ENCODE results near the gene TTN. TPM values are rescaled to one million over a fixed set of nuclear protein-coding genes. Genes with fewer than 3 reads are reported as not detected.

TTN gene
- under 0.01 TPM in 1 of 2 replicates, not detected in the other for polyA plus RNA-seq (2014; cell fraction: cytosol; rRNA removed)
- polyA plus RNA-seq (2014; cell fraction: nucleus; rRNA removed) = 0.05 and 0.06 TPM in 2 replicates

- no peak for DNase-seq (ENCODE audit: low spot score)
Measured at GRCh38 chr2:178807227-178808008, at the start of gene TTN. Gene TTN, minus strand, starts transcription at chr2:178807423. Its CDS starts 2,781 bp downstream, at chr2:178804642.

DNA sequence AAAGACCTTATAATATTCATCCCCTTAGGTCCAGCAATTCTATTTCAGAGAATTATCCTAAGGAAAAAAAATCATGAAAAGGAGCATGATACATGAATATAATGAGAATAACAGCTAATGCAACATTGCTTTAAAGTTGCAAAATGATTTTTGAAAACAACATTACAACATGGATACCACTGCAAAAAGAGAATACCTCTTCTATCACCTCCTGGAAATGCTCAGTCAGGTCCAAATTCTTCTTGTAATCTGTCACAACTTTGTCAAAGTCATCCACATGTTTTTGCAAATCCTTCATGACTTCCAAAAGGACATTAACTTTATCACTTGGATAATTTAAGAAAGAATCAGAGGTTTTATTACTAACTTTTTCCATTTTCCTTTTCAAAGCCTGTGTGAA, 47.9 kb upstream of the TTN start:
- DNase-seq (ENCODE audit: low spot score) = no peak

GRCh38 chr2:178848335-178848734, 41.1 kb upstream of the TTN start:
- DNase-seq (ENCODE audit: low spot score) = no peak

GRCh38 chr2:178846458-178846802, 39.2 kb upstream of the TTN start:
- no peak for DNase-seq (ENCODE audit: low spot score)

- no peak for DNase-seq (ENCODE audit: low spot score)
Measured at GRCh38 chr2:178845566-178846457, 38.6 kb upstream of the TTN start.

DNA sequence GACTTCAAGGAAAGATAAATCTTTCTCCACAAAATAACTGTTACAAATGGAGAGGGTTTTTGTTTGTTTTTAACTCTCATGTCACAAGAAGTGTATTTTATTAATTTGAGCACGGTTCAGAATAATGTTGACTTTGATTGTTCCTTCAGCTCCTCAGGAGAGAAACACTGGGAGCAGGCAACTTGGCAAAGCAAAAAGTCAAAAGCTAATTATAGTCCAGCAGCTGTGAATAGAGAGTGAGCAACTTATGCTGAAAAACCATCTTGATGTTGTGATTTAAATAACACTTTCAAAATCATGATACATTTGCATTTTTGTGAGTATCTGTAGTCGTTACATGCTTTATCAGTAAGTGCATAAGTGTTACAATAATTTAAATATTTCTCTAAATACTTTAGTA, 37.5 kb upstream of the TTN start:
- no peak for DNase-seq (ENCODE audit: low spot score)

DNA sequence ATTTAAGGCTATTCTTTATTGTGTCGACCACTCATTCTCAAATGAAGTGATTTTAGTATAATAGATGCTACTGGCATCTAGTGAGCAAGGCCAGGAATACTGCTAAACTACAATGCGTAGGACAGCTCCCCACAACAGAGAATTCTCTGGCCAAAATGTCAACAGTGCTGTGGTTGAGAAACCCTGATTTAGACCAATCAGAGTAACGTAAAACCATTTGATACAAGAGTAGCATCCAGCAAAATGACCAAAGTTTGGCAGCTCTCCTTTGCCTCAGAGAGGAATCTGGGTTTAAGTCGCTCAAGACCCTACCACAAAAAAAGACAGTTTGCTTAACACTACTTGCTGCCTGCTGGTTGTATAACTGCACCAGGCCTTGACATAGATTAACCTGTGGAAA, 37.0 kb upstream of the TTN start:
- DNase-seq (ENCODE audit: low spot score) = no peak

- DNase-seq (ENCODE audit: low spot score) = no peak
Measured at GRCh38 chr2:178843697-178844096, 36.5 kb upstream of the TTN start.

- DNase-seq (ENCODE audit: low spot score) = peak; percentile 98
Measured at GRCh38 chr2:178836807-178837206, 29.6 kb upstream of the TTN start.

DNA sequence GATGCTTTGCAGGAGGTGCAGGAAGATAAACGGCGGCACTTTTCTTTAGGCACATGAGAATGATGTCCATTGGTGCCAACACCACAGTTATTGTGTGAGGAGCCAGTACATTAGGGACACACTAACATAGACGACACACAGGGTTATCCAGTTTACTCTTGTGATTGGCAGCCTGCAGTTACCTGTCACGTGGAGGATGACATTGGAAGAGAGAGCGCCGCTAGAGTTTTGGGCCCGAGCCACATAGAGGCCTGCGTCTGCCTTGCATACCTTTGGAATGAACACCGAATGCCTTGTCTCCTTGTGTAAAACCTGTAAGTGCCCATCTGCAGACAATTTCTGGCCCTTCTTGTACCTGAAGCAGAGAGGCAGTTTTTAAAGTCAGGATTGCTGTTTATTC, 26.9 kb upstream of the TTN start:
- DNase-seq (ENCODE audit: low spot score) = no peak

DNA sequence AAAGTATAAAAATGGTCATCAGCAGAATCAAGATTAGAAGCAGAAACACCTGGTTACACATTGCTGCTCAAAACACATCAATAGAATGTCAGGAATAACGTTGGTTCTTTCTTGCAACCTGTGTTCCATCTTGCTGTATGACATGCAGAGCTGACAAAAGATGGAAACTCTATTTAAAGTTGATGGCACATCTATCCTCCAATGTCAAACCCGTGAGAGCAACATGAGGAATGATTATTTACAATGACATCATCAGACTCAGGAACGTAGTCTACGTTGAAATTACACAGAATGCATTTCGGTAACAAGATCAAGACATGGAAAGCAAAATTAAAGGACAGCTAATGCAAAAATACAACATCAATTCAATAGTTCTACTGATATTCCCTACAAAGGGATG, 26.2 kb upstream of the TTN start:
- no peak for DNase-seq (ENCODE audit: low spot score)

DNA sequence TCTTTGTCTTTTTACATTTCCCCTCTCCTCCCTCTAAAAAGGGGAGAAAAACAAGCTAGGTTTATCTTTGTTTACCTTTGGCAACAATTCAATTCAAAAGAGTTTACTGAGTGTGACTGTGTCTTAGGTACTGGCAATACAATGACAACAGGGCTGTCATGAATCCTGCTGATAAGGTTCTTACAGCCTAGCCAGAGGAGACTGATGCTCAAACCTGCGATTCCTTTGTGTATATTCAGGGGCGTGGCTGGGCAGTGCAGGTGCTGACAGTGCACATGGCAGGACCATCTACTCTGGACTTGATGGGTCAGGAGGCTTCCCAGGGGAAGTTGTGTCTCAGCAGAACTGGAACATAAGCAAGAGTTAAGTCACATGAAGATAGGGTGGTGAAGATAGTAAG, 23.2 kb upstream of the TTN start:
- no peak for DNase-seq (ENCODE audit: low spot score)

DNA sequence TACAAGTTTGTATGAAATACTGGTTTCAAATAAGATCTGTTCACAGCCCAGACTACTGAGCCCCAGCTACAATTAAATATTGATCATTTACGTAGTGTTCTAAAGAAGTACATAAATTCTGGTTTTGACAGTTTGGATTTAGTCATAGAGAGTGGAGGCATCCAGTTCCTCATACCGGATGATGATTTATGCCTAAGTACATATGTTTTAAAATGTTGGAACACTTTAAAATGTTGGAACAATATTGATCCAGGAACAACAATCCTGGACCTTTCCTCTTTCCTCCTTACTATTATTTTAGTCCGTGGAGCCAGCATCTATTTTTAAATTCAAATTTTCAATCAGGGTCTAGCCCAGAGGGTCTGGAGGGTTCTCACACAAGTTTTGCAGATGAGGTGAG, 22.8 kb upstream of the TTN start:
- no peak for DNase-seq (ENCODE audit: low spot score)

GRCh38 chr2:178829299-178829960, 22.2 kb upstream of the TTN start:
- DNase-seq (ENCODE audit: low spot score) = no peak

GRCh38 chr2:178828486-178828881, 21.3 kb upstream of the TTN start:
- no peak for DNase-seq (ENCODE audit: low spot score)

- DNase-seq (ENCODE audit: low spot score) = no peak
Measured at GRCh38 chr2:178827739-178828485, 20.7 kb upstream of the TTN start.

DNA sequence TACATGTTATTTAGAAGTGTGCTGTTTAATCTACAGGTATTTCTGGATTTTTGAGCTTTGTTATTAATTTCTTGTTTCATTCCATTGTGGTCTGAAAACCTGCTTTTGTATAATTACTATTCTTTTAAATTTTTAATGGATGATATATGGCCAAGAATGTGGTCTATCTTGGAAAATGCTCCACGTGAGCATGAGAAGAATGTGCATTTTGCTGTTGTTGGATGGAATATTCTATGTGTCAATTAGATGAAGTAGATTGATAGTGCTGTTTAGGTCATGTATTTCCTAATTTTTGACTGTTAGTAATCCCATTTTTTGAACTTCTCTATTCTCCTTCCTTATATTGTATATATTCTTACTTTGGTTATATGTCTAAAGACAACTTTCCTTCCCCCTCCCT, 19.9 kb upstream of the TTN start:
- DNase-seq (ENCODE audit: low spot score) = no peak

DNA sequence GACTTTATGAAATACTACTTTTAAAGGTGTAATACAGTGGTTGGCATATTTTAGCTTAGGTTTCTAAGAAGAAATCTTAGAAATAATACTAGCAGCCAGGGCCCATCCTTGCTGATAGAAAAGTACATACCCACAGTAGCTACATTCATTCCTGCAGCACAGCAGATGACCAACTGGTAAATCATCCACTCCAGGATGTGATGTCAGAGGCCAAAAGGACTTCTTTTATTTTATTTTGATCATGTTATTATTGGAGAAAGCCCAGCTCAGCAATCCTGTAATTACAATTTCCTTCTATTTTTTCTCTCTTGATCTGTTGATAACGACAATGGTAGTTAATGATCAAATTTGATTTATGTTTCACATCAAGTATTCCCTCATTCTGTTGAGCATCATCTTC, 18.0 kb upstream of the TTN start:
- no peak for DNase-seq (ENCODE audit: low spot score)

DNA sequence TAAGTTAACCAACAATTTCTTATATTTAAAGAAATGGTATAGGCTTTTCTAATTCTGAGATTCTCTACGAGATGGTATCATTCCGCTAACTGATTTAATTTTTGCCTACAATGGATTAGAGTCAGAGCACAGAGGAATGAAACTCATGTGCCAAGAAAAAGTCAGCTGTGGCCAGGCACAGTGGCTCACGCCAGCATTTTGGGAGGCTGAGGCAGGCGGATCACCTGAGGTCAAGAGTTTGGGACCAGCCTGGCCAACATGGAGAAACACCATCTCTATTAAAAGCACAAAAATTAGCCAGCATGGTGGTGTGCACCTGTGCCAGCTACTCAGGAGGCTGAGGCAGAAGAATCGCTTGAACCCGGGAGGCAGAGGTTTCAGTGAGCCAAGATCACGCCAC, 17.0 kb upstream of the TTN start:
- DNase-seq (ENCODE audit: low spot score) = no peak

GRCh38 chr2:178819992-178820391, 12.8 kb upstream of the TTN start:
- DNase-seq (ENCODE audit: low spot score) = no peak

- no peak for DNase-seq (ENCODE audit: low spot score)
Measured at GRCh38 chr2:178819147-178819875, 12.1 kb upstream of the TTN start.
